ENCODE measurements around the gene CEP131.
A peak's percentile ranks its signal among the peaks of the same experiment; 100 is the strongest.

The CEP131 gene

GRCh38 chr17:81222906-81223761 is at the start of gene CEP131:
CEP131 (minus strand) TSS chr17:81222965; CDS start chr17:81220056, 2,909 bp downstream.
- peak; percentile 99 for DNase-seq

GRCh38 chr17:81271226-81271625 is 48.5 kb upstream of the CEP131 start:
- DNase-seq: no peak

GRCh38 chr17:81270279-81270678 is 47.5 kb upstream of the CEP131 start:
- no peak for DNase-seq

GRCh38 chr17:81267390-81268067 is 44.8 kb upstream of the CEP131 start:
- DNase-seq: no peak

GRCh38 chr17:81265576-81265975 is 42.8 kb upstream of the CEP131 start:
- DNase-seq: no peak

GRCh38 chr17:81264640-81265039 is 41.9 kb upstream of the CEP131 start:
- DNase-seq: no peak

- DNase-seq: no peak
Observed at GRCh38 chr17:81263371-81264181, 40.8 kb upstream of the CEP131 start.

- no peak for DNase-seq
Observed at GRCh38 chr17:81261582-81262336, 39.0 kb upstream of the CEP131 start.

GRCh38 chr17:81261096-81261495 is 38.3 kb upstream of the CEP131 start:
- DNase-seq: no peak

GRCh38 chr17:81260641-81261040 is 37.9 kb upstream of the CEP131 start:
- no peak for DNase-seq

- DNase-seq: no peak
Observed at GRCh38 chr17:81260171-81260570, 37.4 kb upstream of the CEP131 start.

- no peak for DNase-seq
Observed at GRCh38 chr17:81259058-81259605, 36.4 kb upstream of the CEP131 start.

- DNase-seq: no peak
Observed at GRCh38 chr17:81258292-81258691, 35.5 kb upstream of the CEP131 start.

- no peak for DNase-seq
Observed at GRCh38 chr17:81257533-81257932, 34.8 kb upstream of the CEP131 start.

GRCh38 chr17:81256616-81257015 is 33.9 kb upstream of the CEP131 start:
- no peak for DNase-seq

GRCh38 chr17:81254955-81255717 is 32.4 kb upstream of the CEP131 start:
- DNase-seq: peak; percentile 34

GRCh38 chr17:81253358-81254131 is 30.8 kb upstream of the CEP131 start:
- DNase-seq: peak; percentile 61

GRCh38 chr17:81252987-81253329 is 30.2 kb upstream of the CEP131 start:
- DNase-seq: no peak

- no peak for DNase-seq
Observed at GRCh38 chr17:81252326-81252986, 29.7 kb upstream of the CEP131 start.

- no peak for DNase-seq
Observed at GRCh38 chr17:81251709-81252301, 29.0 kb upstream of the CEP131 start.

Measured in CD4-positive, alpha-beta T cell treated with Interferon gamma for 1 hour (primary cell).